GM13976 (cell line): ENCODE measurements around the gene CSTF3.
"Not testable (repeated sequence)": the region's sequence is repeated elsewhere in the genome, so short reads cannot be mapped to it uniquely, and the experiment has no call there.

Experiments used
- DNase-seq: peaks from one replicate; pipeline ENCODE4 v3.0.0; 2012; ENCODE audit warnings: low spot score
- CTCF ChIP-seq: IDR thresholded peaks from 2 replicates; pipeline ENCODE4 v1.5.1; 2012; ENCODE audit warnings: borderline replicate concordance, mild to moderate bottlenecking; ENCODE audit not compliant: insufficient read depth; ENCODE audit errors: extremely low read depth, missing control alignments, control extremely low read depth
- in situ Hi-C: fragments of 300-500 bp; cut with MboI; formaldehyde crosslinking; loops from one replicate; pipeline ENCODE4 v1.12.0; 2022; ENCODE audit warnings: low sequenced_read_pairs, mixed read lengths, inconsistent platforms; ENCODE audit not compliant: unreplicated experiment

CSTF3 gene

GRCh38 chr11:33125611-33126010, 35.7 kb downstream of the CSTF3 start:
- DNase-seq, result no peak
- TF ChIP-seq CTCF, result no peak
- in situ Hi-C loops, result no loop called here

- no peak for TF ChIP-seq CTCF
- in situ Hi-C loops, result no loop called here
- no peak for DNase-seq
These were observed 36.3 kb downstream of the CSTF3 start for GRCh38 chr11:33125025-33125424.

- DNase-seq, in situ Hi-C loops: not testable (repeated sequence)
These were observed 38.6 kb downstream of the CSTF3 start for GRCh38 chr11:33122696-33123095.

- TF ChIP-seq CTCF, result no peak
- in situ Hi-C loops, result no loop called here
- no peak for DNase-seq
These were observed 44.7 kb downstream of the CSTF3 start for GRCh38 chr11:33116535-33116934.

GRCh38 chr11:33110083-33110482, 51.2 kb downstream of the CSTF3 start:
- no peak for DNase-seq
- in situ Hi-C loops, result no loop called here
- TF ChIP-seq CTCF, result no peak

GRCh38 chr11:33109294-33109895, 51.9 kb downstream of the CSTF3 start:
- no peak for DNase-seq
- in situ Hi-C loops, result no loop called here
- no peak for TF ChIP-seq CTCF

- in situ Hi-C loops, result no loop called here
- no peak for TF ChIP-seq CTCF
- no peak for DNase-seq
These were observed 57.4 kb downstream of the CSTF3 start for GRCh38 chr11:33103836-33104235.

GRCh38 chr11:33094157-33094556, 67.1 kb downstream of the CSTF3 start:
- no peak for DNase-seq
- no peak for TF ChIP-seq CTCF
- in situ Hi-C loops, result no loop called here
